K562 (cell line): Measurements from ENCODE around the gene SOS1. TPM values are rescaled to one million over a fixed set of nuclear protein-coding genes. Genes with fewer than 3 reads are reported as not detected.
"Not testable (repeated sequence)": the region's sequence is repeated elsewhere in the genome, so short reads cannot be mapped to it uniquely, and the experiment has no call there.

ENCODE experiments used
- ATAC-seq: fragments of 200-7000 bp; cut with Tn5 transposase; 3 replicates; pipeline ENCODE4 v1.9.1; 2020; ENCODE audit warnings: moderate library complexity
- BruUV-seq: library from RNA; stranded (reverse); fragments of 400-500 nt; replicated peaks from 2 replicates; lab custom pipeline; 2021; lab: Mats Ljungman, UMichigan
- CTCF ChIA-PET: fragments of 300-600 bp; formaldehyde crosslinking; extraction: SDS; loops from one replicate; lab custom pipeline; 2021; ENCODE audit warnings: low intra/inter-chr PET ratio; lab: Yijun Ruan, JAX
- POLR2A ChIA-PET: fragments of 300-600, 350-650 bp; sonication (Branson Sonifier 250); formaldehyde crosslinking; extraction: SDS; loops from one replicate; lab custom pipeline; 2021; ENCODE audit warnings: antibody characterized with exemption, inconsistent platforms; lab: Yijun Ruan, JAX
- DNase-seq, 4 experiments: peaks; one replicate each; pipeline versions ENCODE4 v3.0.0 to v3.0.0-alpha.2; 2011 to 2018; ENCODE audit warnings: low spot score in 3 of 4, mixed read lengths in 3 of 4; ENCODE audit errors: extremely low read depth in 1 of 4
- FAIRE-seq: peaks from 2 replicates; lab custom pipeline; 2011; peaks lifted over from hg19 to GRCh38; lab: Jason Lieb, UNC
- H2AFZ ChIP-seq: 2 replicates; pipeline ENCODE4 v1.6.0; 2011; ENCODE audit warnings: low read depth, low read length, control low read depth, inconsistent platforms
- H3K27ac ChIP-seq: fragments of 200-600 bp; 3 replicates; pipeline ENCODE4 v1.8.0; 2011; ENCODE audit warnings: low read depth, mild to moderate bottlenecking, control low read depth, inconsistent platforms, low read length, moderate library complexity, mixed read lengths; ENCODE audit errors: extremely low read depth
- H3K27me3 ChIP-seq, 2 experiments: fragments of 300-600 bp in 1 of 2; 2 replicates in 1 of 2; 3 replicates in 1 of 2; pipeline versions ENCODE4 v1.6.0 to v1.8.0; 2011; ENCODE audit warnings: inconsistent platforms in 2 of 2, low read length in 2 of 2, mild to moderate bottlenecking in 1 of 2, mixed read lengths in 1 of 2, moderate library complexity in 1 of 2; ENCODE audit not compliant: control insufficient read depth in 2 of 2, insufficient read depth in 2 of 2
- H3K36me3 ChIP-seq: fragments of 300-600 bp; 3 replicates; pipeline ENCODE4 v1.8.0; 2011; ENCODE audit warnings: mild to moderate bottlenecking, low read length, inconsistent platforms; ENCODE audit not compliant: control insufficient read depth, insufficient read depth
- H3K4me1 ChIP-seq, 2 experiments: fragments of 200-600 bp in 1 of 2; replicated peaks in 1 of 2; 2 replicates in 1 of 2; 3 replicates in 1 of 2; pipeline versions ENCODE4 v1.5.1 to v1.8.0; 2011; ENCODE audit warnings: inconsistent platforms in 2 of 2, low read length in 2 of 2, mild to moderate bottlenecking in 1 of 2, mixed read lengths in 1 of 2, moderate library complexity in 1 of 2; ENCODE audit not compliant: control insufficient read depth in 2 of 2, insufficient read depth in 2 of 2
- H3K4me2 ChIP-seq: 2 replicates; pipeline ENCODE4 v1.6.1; 2011; ENCODE audit warnings: low read length, control low read depth, inconsistent platforms, mixed read lengths; ENCODE audit not compliant: insufficient read depth
- H3K4me3 ChIP-seq: fragments of 200-600 bp; sonication (generic), shearing (Covaris generic); 2 replicates; pipeline ENCODE4 v1.5.1; 2016; ENCODE audit warnings: control low read depth, inconsistent platforms
- H3K79me2 ChIP-seq: fragments of 200-600 bp; 3 replicates; pipeline ENCODE4 v1.8.0; 2011; ENCODE audit warnings: low read length, inconsistent platforms; ENCODE audit not compliant: control insufficient read depth, insufficient read depth
- H3K9ac ChIP-seq, 2 experiments: 2 replicates each; pipeline versions ENCODE4 v1.6.0 to v1.6.1; 2011; ENCODE audit warnings: low read depth in 2 of 2, low read length in 2 of 2, control low read depth in 1 of 2, inconsistent platforms in 1 of 2, mild to moderate bottlenecking in 1 of 2, mixed read lengths in 1 of 2; ENCODE audit not compliant: insufficient read depth in 1 of 2
- H3K9me1 ChIP-seq: one replicate; pipeline ENCODE4 v1.6.0; 2011; ENCODE audit warnings: inconsistent platforms, mild to moderate bottlenecking, low read length, moderate library complexity; ENCODE audit not compliant: control insufficient read depth, insufficient read depth
- H3K9me3 ChIP-seq: replicated peaks from 2 replicates; pipeline ENCODE4 v1.5.1; 2011; ENCODE audit warnings: low read depth, low read length, inconsistent platforms; ENCODE audit not compliant: control insufficient read depth, insufficient read depth
- H4K20me1 ChIP-seq: replicated peaks from 2 replicates; pipeline ENCODE4 v1.6.1; 2011; ENCODE audit warnings: low read length, inconsistent platforms, mixed read lengths; ENCODE audit not compliant: control insufficient read depth, insufficient read depth
- ARID1B ChIP-seq: fragments of 450-650 bp; IDR thresholded peaks from 2 replicates; pipeline ENCODE4 v1.6.1; 2016; ENCODE audit warnings: antibody characterized with exemption, mild to moderate bottlenecking, inconsistent platforms
- BCOR ChIP-seq: fragments of 450-650 bp; IDR thresholded peaks from 2 replicates; pipeline ENCODE4 v1.6.1; 2016
- BRD9 ChIP-seq: fragments of 450-650 bp; IDR thresholded peaks from 2 replicates; pipeline ENCODE4 v1.6.1; 2018; ENCODE audit warnings: low read depth; ENCODE audit not compliant: partially characterized antibody
- EGR1 ChIP-seq: fragments of 450-650 bp; conservative IDR thresholded peaks from 2 replicates; pipeline ENCODE4 v1.6.1; 2017; ENCODE audit warnings: mild to moderate bottlenecking
- EP300 ChIP-seq: IDR thresholded peaks from 2 replicates; pipeline ENCODE4 v1.6.1; 2012; ENCODE audit warnings: low read length, improper control_type of control experiment
- EP400 ChIP-seq: fragments of 450-650 bp; IDR thresholded peaks from 2 replicates; pipeline ENCODE4 v1.6.1; 2017; ENCODE audit warnings: antibody characterized with exemption, mild to moderate bottlenecking, moderate library complexity
- JUND ChIP-seq, 2 experiments: IDR thresholded peaks; 2 replicates in 1 of 2; 3 replicates in 1 of 2; pipeline ENCODE4 v1.6.1; 2011; ENCODE audit warnings: borderline replicate concordance in 2 of 2, low read depth in 2 of 2, low read length in 2 of 2, improper control_type of control experiment in 1 of 2, missing biosample characterization in 1 of 2, missing genetic modification characterization in 1 of 2, missing genetic modification reagents in 1 of 2
- MECOM ChIP-seq: fragments of 250-450 bp; sonication (Bioruptor Pico); IDR thresholded peaks from 2 replicates; pipeline ENCODE4 v1.8.0; 2022; ENCODE audit warnings: inconsistent platforms
- POLR3A ChIP-seq: IDR thresholded peaks from 2 replicates; pipeline ENCODE4 v1.6.1; 2011; ENCODE audit warnings: borderline replicate concordance, mild to moderate bottlenecking, moderate library complexity; ENCODE audit not compliant: insufficient read length, insufficient read depth; ENCODE audit errors: extremely low read depth
- SMAD4 ChIP-seq: fragments of 250-450 bp; sonication (Bioruptor Pico); conservative IDR thresholded peaks from 2 replicates; pipeline ENCODE4 v1.8.0; 2021; ENCODE audit warnings: inconsistent platforms, mild to moderate bottlenecking, moderate library complexity
- TBP ChIP-seq: optimal IDR thresholded peaks from 2 replicates; pipeline ENCODE3; 2011; ENCODE audit warnings: low read depth, low read length, improper control_type of control experiment
- TCF3 ChIP-seq: sonication (generic); formaldehyde crosslinking; IDR thresholded peaks from 2 replicates; pipeline ENCODE4 v1.4.0; 2020; ENCODE audit warnings: mild to moderate bottlenecking, missing genetic modification reagents
- ZNF316 ChIP-seq: fragments of 450-650 bp; IDR thresholded peaks from 2 replicates; pipeline ENCODE4 v1.6.1; 2016
- ZNF589 ChIP-seq: fragments of 200-800 bp; sonication (Bioruptor generic); IDR thresholded peaks from 2 replicates; pipeline ENCODE4 v1.6.1; 2016; ENCODE audit warnings: low read depth, missing genetic modification characterization, missing compliant biosample characterization
- WGBS: fragments of 100-300 bp; shearing (Covaris generic); methylation state at CpG from one replicate; pipeline ENCODE4 v1.1.6; 2016; ENCODE audit warnings: low coverage, mixed read lengths; ENCODE audit not compliant: insufficient coverage; ENCODE audit errors: missing lambda C conversion rate; 5-methylcytosine and 5-hydroxymethylcytosine counted together
- in situ Hi-C: fragments of 300-500 bp; cut with MboI; formaldehyde crosslinking; loops from 4 replicates; pipeline ENCODE4 v1.15.0; 2018; ENCODE audit warnings: inconsistent platforms, mixed read lengths
- intact Hi-C: fragments of 100-400 bp; cut with micrococcal nuclease; formaldehyde crosslinking; loops from 2 replicates; pipeline ENCODE4 v1.14.2; 2022
- polyA plus RNA-seq, 8 experiments: library from polyadenylated mRNA; depleted of rRNA in 4 of 8; stranded (reverse) in 5 of 8; unstranded in 3 of 8; fragments of >200 nt; fragmentation: Nextera tagmentation in 2 of 8; fragmentation: Illumina TruSeq in 1 of 8; extraction: Ambion mirVana in 2 of 8; extraction: Trizol in 1 of 8; gene quantifications; 2 replicates each; pipeline versions ENCODE4 v1.2.1 to v1.2.3, GENCODE V29; 2011 to 2014; ENCODE audit warnings: inconsistent platforms in 1 of 8, missing spikeins in 1 of 8
- total RNA-seq, 7 experiments: library from RNA; depleted of rRNA in 6 of 7; stranded (reverse); fragments of >200 nt in 6 of 7; fragmentation: Illumina TruSeq in 2 of 7; extraction: Trizol in 2 of 7; gene quantifications; 2 replicates each; pipeline versions ENCODE4 v1.2.1 to v1.2.3, GENCODE V29; 2011 to 2021; ENCODE audit warnings: low replicate concordance in 1 of 7
- TF ChIP-seq, protein P1 (sequence below), 2 experiments: fragments of 250-450 bp in 1 of 2; fragments of 450-650 bp in 1 of 2; sonication (Bioruptor Pico) in 1 of 2; IDR thresholded peaks; 2 replicates each; pipeline versions ENCODE4 v1.6.1 to v1.8.0; 2016 to 2021; ENCODE audit warnings: mild to moderate bottlenecking in 2 of 2, moderate library complexity in 2 of 2, missing compliant biosample characterization in 1 of 2, missing genetic modification characterization in 1 of 2

SOS1 gene
- total and polyA plus RNA-seq, 9 of the 15 experiments (the other 6 are each of a cell fraction or from before 2014, with no cell fraction given) = 2.5 to 27.1 (median 16.3) TPM

- TF ChIP-seq EP300 = peak; percentile 88
- peak; percentile 46; the same call in 1 of the 2 replicates for TF ChIP-seq JUND (IDR thresholded peaks at IDR 0.05; ENCODE audit: borderline replicate concordance, low read depth, low read length)
- TF ChIP-seq JUND (tag; IDR thresholded peaks at IDR 0.05; ENCODE audit: borderline replicate concordance, low read depth, low read length) = peak; percentile 42; the same call in 1 of the 3 replicates
- TF ChIP-seq ZNF589 = 0 out of 2 replicates have a peak, but pooled peaks have one; percentile 41
- TF ChIP-seq TCF3 (CRISPR knock-in tag) = peak; percentile 52; the same call in 1 of the 2 replicates
- peak; percentile 25; the same call in 1 of the 2 replicates for TF ChIP-seq EP400
- peak; percentile 83 for TF ChIP-seq ARID1B
- 0 out of 2 replicates have a peak, but pooled peaks have one; percentile 46 for TF ChIP-seq MECOM (CRISPR knock-in tag)
- TF ChIP-seq EGR1 = 0 out of 2 replicates have a peak, but pooled peaks have one; percentile 37
- TF ChIP-seq TBP = peak; percentile 36
Observed at GRCh38 chr2:39141334-39142271, 20.8 kb upstream of the SOS1 start (continued).

- WGBS = 68% methylated on average over 5 of the region's 7 CpGs
- 0 out of 2 replicates have a peak, but pooled peaks have one; percentile 5 for TF ChIP-seq ZNF316
- peak; percentile 35; the same call in 1 of the 2 replicates for TF ChIP-seq SMAD4 (CRISPR knock-in tag)
- peak; percentile 17 for TF ChIP-seq POLR3A
- TF ChIP-seq BCOR = 0 out of 2 replicates have a peak, but pooled peaks have one; percentile 27
- TF ChIP-seq, protein P1, sequence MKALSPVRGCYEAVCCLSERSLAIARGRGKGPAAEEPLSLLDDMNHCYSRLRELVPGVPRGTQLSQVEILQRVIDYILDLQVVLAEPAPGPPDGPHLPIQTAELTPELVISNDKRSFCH (CRISPR knock-in tag; IDR thresholded peaks at IDR 0.05) = not testable (repeated sequence)
- TF ChIP-seq, protein P1 (tag; IDR thresholded peaks at IDR 0.05) = 0 out of 2 replicates have a peak, but pooled peaks have one; percentile 19
- peak; percentile 7 for TF ChIP-seq BRD9
Observed at GRCh38 chr2:39140948-39141333, 20.1 kb upstream of the SOS1 start.

More at GRCh38 chr2:39140948-39141333, 20.1 kb upstream of the SOS1 start:
- H3K27me3 ChIP-seq, H3K4me3 ChIP-seq, H2AFZ ChIP-seq, in situ Hi-C loops, H3K4me2 ChIP-seq, H3K9me3 ChIP-seq, H3K79me2 ChIP-seq, BruUV-seq, H3K36me3 ChIP-seq, H3K9me1 ChIP-seq, H4K20me1 ChIP-seq, ATAC-seq, intact Hi-C loops, CTCF ChIA-PET, DNase-seq, FAIRE-seq: not testable (repeated sequence)
- Histone ChIP-seq H3K27ac (peak overlapping the region; percentile 54; the same call in 2 of the 3 replicates), H3K9ac (0 out of 4 replicates have a peak overlapping the region, but pooled peaks of 1 of the 2 experiments have one; percentile 0), H3K4me1 (peaks cover 12 to 31% of the 10 kb centered on the region in 2 experiments)
- POLR2A ChIA-PET = interaction anchor here (0.6 kb wide), 1 partner anchor 17 kb away, joined by 3 read pairs; no protein-coding TSS in a partner anchor
